ENCODE data around the gene SLC2A1. TPM values are rescaled to one million over a fixed set of nuclear protein-coding genes. Genes with fewer than 3 reads are reported as not detected.
A peak's percentile ranks its signal among the peaks of the same experiment; 100 is the strongest.

Gene SLC2A1
- total and polyA plus RNA-seq, 9 of the 15 experiments (the other 6 are each of a cell fraction or from before 2014, with no cell fraction given): 12.6 to 153 (median 48.0) TPM

DNA sequence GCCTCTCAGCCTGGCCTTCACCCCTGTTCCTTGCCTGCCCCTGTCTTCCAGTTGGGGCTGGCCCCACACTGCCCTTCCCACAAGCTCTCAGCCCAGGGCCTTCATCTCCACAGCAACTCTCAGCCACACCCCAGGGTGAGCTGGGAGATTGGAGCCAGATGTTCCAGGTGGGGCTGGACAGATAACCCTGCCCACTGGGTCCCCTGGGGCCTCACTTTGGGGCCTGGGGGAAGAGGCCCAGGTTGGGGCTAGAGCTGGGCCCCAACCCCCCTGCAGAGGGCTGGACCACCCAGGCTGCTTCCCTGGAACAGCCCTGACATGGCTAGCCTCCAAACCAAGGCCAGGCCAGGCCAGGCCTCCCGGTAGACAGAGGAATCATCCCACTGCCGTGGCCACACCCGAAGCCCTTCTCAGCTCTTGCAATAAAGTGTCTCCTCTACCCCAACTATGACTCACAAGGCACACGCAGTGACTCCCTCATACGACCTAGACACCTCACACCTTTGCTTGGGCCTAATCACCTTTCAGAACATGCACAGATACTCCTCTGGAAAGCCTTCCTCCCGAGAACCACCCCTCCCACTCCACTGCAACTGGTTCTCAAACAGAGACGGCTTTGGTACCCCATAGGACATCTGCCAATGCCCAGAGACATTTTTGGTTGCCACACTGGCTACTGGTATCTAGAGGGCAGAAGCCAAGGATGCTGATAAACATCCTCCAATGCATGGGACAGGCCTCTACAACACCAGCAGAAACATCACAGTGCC, 22.2 kb downstream of the SLC2A1 start:
- H3K9me1 ChIP-seq (ENCODE audit: control insufficient read depth, insufficient read depth, low read length): peaks cover 34% of the 10 kb centered on the region
- H3K4me1 ChIP-seq (replicated peaks in 1 of 2; ENCODE audit: control insufficient read depth in 2 of 2, insufficient read depth in 2 of 2, low read length in 2 of 2): peaks cover 96% of the 10 kb centered on the region in 2 experiments
- ATAC-seq: peak; percentile 89
- FAIRE-seq: peak; percentile 98
- no TSS peak for BruUV-seq (replicated peaks)
- no peaks in the 10 kb centered on the region for H3K27me3 ChIP-seq (ENCODE audit: control insufficient read depth in 2 of 2, insufficient read depth in 2 of 2, low read length in 2 of 2)
- peak overlapping the region; percentile 61 to 70 for H3K9ac ChIP-seq (ENCODE audit: insufficient read depth in 1 of 2, low read depth in 2 of 2, low read length in 2 of 2)
- DNase-seq (ENCODE audit: extremely low read depth in 1 of 4, low spot score in 3 of 4): peak; percentile 93 to 98 (median 95)
- in situ Hi-C loops (cut with MboI): no loop called here
- peak overlapping the region; percentile 66 for H3K4me2 ChIP-seq (ENCODE audit: insufficient read depth, low read length)
- POLR2A ChIA-PET: interaction anchor here (0.6 to 4.1 kb wide), 20 partner anchors 8 to 692 kb away, joined by 3 to 47 read pairs (median 4); partner anchors contain the start of gene ERMAP
- CTCF ChIA-PET (ENCODE audit: low intra/inter-chr PET ratio): no interaction called here
- H4K20me1 ChIP-seq (replicated peaks; ENCODE audit: control insufficient read depth, insufficient read depth, low read length): peaks cover 53% of the 10 kb centered on the region
- no peak overlapping the region for H3K4me3 ChIP-seq
- H2AFZ ChIP-seq (ENCODE audit: low read depth, low read length): no peak overlapping the region
- 0% methylated on average over 7 of the region's 7 CpGs for WGBS (ENCODE audit: insufficient coverage, low coverage, missing lambda C conversion rate)
- H3K36me3 ChIP-seq (ENCODE audit: control insufficient read depth, insufficient read depth, low read length): peaks cover 92% of the 10 kb centered on the region
- H3K9me3 ChIP-seq (replicated peaks; ENCODE audit: control insufficient read depth, insufficient read depth, low read depth, low read length): no peaks in the 10 kb centered on the region
- H3K27ac ChIP-seq (ENCODE audit: extremely low read depth, low read depth, low read length): peak overlapping the region; percentile 74
- intact Hi-C loops (cut with micrococcal nuclease): loop anchor here (1.0 to 10.0 kb wide), 5 partner anchors 12 to 252 kb away; partner anchors contain the start of genes SLC2A1 and YBX1
- peaks cover 100% of the 10 kb centered on the region for H3K79me2 ChIP-seq (ENCODE audit: control insufficient read depth, insufficient read depth, low read length)
- TF ChIP-seq NFYB (IDR thresholded peaks at IDR 0.05; ENCODE audit: extremely low read depth, insufficient read length) (no peak), ZNF24 (IDR thresholded peaks at IDR 0.05) (no peak), NCOA2 (IDR thresholded peaks at IDR 0.05; ENCODE audit: partially characterized antibody in 2 of 2) (no peak), GATAD2A (IDR thresholded peaks at IDR 0.05) (no peak; the same call in none of the 2 replicates), JUNB (CRISPR knock-in tag; conservative IDR thresholded peaks at IDR 0.05) (no peak), CBX8 (IDR thresholded peaks at IDR 0.05; ENCODE audit: borderline replicate concordance, extremely low read depth, low read depth, low read length, poor library complexity, severe bottlenecking) (no peak), FOXJ3 (CRISPR knock-in tag; IDR thresholded peaks at IDR 0.05) (peak; percentile 82), ZNF146 (CRISPR knock-in tag; IDR thresholded peaks at IDR 0.05; ENCODE audit: unreplicated experiment) (no peak), ZNF41 (CRISPR knock-in tag; conservative IDR thresholded peaks at IDR 0.05) (no peak)
- TF ChIP-seq, protein P1, sequence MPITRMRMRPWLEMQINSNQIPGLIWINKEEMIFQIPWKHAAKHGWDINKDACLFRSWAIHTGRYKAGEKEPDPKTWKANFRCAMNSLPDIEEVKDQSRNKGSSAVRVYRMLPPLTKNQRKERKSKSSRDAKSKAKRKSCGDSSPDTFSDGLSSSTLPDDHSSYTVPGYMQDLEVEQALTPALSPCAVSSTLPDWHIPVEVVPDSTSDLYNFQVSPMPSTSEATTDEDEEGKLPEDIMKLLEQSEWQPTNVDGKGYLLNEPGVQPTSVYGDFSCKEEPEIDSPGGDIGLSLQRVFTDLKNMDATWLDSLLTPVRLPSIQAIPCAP (CRISPR knock-in tag; IDR thresholded peaks at IDR 0.05; ENCODE audit: borderline replicate concordance): no peak
- TF ChIP-seq, protein P2, sequence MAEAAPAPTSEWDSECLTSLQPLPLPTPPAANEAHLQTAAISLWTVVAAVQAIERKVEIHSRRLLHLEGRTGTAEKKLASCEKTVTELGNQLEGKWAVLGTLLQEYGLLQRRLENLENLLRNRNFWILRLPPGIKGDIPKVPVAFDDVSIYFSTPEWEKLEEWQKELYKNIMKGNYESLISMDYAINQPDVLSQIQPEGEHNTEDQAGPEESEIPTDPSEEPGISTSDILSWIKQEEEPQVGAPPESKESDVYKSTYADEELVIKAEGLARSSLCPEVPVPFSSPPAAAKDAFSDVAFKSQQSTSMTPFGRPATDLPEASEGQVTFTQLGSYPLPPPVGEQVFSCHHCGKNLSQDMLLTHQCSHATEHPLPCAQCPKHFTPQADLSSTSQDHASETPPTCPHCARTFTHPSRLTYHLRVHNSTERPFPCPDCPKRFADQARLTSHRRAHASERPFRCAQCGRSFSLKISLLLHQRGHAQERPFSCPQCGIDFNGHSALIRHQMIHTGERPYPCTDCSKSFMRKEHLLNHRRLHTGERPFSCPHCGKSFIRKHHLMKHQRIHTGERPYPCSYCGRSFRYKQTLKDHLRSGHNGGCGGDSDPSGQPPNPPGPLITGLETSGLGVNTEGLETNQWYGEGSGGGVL (CRISPR knock-in tag; IDR thresholded peaks at IDR 0.05): no peak
- TF ChIP-seq, protein P3, sequence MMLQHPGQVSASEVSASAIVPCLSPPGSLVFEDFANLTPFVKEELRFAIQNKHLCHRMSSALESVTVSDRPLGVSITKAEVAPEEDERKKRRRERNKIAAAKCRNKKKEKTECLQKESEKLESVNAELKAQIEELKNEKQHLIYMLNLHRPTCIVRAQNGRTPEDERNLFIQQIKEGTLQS (IDR thresholded peaks at IDR 0.05): peak; percentile 95
- TF ChIP-seq, protein P3 (CRISPR knock-in tag; conservative IDR thresholded peaks at IDR 0.05): peak; percentile 82; the same call in 1 of the 2 replicates
- TF ChIP-seq, protein P4, sequence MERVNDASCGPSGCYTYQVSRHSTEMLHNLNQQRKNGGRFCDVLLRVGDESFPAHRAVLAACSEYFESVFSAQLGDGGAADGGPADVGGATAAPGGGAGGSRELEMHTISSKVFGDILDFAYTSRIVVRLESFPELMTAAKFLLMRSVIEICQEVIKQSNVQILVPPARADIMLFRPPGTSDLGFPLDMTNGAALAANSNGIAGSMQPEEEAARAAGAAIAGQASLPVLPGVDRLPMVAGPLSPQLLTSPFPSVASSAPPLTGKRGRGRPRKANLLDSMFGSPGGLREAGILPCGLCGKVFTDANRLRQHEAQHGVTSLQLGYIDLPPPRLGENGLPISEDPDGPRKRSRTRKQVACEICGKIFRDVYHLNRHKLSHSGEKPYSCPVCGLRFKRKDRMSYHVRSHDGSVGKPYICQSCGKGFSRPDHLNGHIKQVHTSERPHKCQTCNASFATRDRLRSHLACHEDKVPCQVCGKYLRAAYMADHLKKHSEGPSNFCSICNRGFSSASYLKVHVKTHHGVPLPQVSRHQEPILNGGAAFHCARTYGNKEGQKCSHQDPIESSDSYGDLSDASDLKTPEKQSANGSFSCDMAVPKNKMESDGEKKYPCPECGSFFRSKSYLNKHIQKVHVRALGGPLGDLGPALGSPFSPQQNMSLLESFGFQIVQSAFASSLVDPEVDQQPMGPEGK (CRISPR knock-in tag; IDR thresholded peaks at IDR 0.05; ENCODE audit: borderline replicate concordance): no peak
